ENCODE data around the gene MRPL23. TPM values are rescaled to one million over a fixed set of nuclear protein-coding genes. Genes with fewer than 3 reads are reported as not detected.

Gene MRPL23
- total and polyA plus RNA-seq, 9 of the 15 experiments (the other 6 are each of a cell fraction or from before 2014, with no cell fraction given), result 0.44 to 109 (median 37.4) TPM

DNA sequence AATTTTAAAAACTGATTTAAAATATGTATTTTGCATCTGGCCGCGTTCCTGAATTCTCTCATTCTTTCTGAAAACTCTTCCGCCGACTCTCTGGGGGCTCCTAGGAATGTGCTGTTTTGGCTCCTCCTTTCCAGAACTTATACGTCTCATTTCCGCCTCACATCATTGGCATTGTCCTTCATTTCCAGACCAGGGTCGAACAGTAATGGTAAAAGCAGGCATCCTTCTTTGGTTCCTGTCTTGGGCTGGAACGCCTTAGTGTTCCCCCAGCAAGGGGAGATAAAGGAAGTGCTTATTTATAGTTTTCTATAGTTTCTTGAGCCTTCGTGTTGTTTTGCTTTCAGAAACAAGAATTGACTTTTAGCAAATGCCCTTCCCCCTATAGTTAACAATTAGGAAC is 38.5 kb upstream of the MRPL23 start:
- no peak overlapping the region for H2AFZ ChIP-seq (ENCODE audit: low read depth, low read length)
- no peak overlapping the region for H3K9ac ChIP-seq (ENCODE audit: insufficient read depth in 1 of 2, low read depth in 2 of 2, low read length in 2 of 2)
- WGBS (ENCODE audit: insufficient coverage, low coverage, missing lambda C conversion rate), result 11% methylated on average over 9 of the region's 9 CpGs
- no peak overlapping the region for H3K27ac ChIP-seq (ENCODE audit: extremely low read depth, low read depth, low read length)
- TF ChIP-seq GATA2 (CRISPR knock-in tag; IDR thresholded peaks at IDR 0.05), result no peak
- TF ChIP-seq MYBL2 (IDR thresholded peaks at IDR 0.05; ENCODE audit: low read depth), result no peak
- no peak for TF ChIP-seq MYBL2 (CRISPR knock-in tag; IDR thresholded peaks at IDR 0.05; ENCODE audit: borderline replicate concordance)
- no peak for TF ChIP-seq MED1 (CRISPR knock-in tag; IDR thresholded peaks at IDR 0.05; ENCODE audit: borderline replicate concordance)
- no peak for TF ChIP-seq ZNF324 (CRISPR knock-in tag; IDR thresholded peaks at IDR 0.05)
- no peak for TF ChIP-seq ZNF445 (CRISPR knock-in tag; IDR thresholded peaks at IDR 0.05; ENCODE audit: low read depth)
- no peak for TF ChIP-seq GATAD2A (IDR thresholded peaks at IDR 0.05)
- TF ChIP-seq, protein P1, sequence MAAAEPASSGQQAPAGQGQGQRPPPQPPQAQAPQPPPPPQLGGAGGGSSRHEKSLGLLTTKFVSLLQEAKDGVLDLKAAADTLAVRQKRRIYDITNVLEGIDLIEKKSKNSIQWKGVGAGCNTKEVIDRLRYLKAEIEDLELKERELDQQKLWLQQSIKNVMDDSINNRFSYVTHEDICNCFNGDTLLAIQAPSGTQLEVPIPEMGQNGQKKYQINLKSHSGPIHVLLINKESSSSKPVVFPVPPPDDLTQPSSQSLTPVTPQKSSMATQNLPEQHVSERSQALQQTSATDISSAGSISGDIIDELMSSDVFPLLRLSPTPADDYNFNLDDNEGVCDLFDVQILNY (CRISPR knock-in tag; IDR thresholded peaks at IDR 0.05), result no peak
- TF ChIP-seq, protein P2, sequence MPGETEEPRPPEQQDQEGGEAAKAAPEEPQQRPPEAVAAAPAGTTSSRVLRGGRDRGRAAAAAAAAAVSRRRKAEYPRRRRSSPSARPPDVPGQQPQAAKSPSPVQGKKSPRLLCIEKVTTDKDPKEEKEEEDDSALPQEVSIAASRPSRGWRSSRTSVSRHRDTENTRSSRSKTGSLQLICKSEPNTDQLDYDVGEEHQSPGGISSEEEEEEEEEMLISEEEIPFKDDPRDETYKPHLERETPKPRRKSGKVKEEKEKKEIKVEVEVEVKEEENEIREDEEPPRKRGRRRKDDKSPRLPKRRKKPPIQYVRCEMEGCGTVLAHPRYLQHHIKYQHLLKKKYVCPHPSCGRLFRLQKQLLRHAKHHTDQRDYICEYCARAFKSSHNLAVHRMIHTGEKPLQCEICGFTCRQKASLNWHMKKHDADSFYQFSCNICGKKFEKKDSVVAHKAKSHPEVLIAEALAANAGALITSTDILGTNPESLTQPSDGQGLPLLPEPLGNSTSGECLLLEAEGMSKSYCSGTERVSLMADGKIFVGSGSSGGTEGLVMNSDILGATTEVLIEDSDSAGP (CRISPR knock-in tag; IDR thresholded peaks at IDR 0.05), result no peak
- TF ChIP-seq, protein P3, sequence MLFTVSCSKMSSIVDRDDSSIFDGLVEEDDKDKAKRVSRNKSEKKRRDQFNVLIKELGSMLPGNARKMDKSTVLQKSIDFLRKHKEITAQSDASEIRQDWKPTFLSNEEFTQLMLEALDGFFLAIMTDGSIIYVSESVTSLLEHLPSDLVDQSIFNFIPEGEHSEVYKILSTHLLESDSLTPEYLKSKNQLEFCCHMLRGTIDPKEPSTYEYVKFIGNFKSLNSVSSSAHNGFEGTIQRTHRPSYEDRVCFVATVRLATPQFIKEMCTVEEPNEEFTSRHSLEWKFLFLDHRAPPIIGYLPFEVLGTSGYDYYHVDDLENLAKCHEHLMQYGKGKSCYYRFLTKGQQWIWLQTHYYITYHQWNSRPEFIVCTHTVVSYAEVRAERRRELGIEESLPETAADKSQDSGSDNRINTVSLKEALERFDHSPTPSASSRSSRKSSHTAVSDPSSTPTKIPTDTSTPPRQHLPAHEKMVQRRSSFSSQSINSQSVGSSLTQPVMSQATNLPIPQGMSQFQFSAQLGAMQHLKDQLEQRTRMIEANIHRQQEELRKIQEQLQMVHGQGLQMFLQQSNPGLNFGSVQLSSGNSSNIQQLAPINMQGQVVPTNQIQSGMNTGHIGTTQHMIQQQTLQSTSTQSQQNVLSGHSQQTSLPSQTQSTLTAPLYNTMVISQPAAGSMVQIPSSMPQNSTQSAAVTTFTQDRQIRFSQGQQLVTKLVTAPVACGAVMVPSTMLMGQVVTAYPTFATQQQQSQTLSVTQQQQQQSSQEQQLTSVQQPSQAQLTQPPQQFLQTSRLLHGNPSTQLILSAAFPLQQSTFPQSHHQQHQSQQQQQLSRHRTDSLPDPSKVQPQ (CRISPR knock-in tag; IDR thresholded peaks at IDR 0.05; ENCODE audit: borderline replicate concordance), result no peak
- no peak for TF ChIP-seq KLF6 (CRISPR knock-in tag; IDR thresholded peaks at IDR 0.05; ENCODE audit: borderline replicate concordance)
- TF ChIP-seq ZNF668 (CRISPR knock-in tag; IDR thresholded peaks at IDR 0.05), result no peak
- TF ChIP-seq, protein P4, sequence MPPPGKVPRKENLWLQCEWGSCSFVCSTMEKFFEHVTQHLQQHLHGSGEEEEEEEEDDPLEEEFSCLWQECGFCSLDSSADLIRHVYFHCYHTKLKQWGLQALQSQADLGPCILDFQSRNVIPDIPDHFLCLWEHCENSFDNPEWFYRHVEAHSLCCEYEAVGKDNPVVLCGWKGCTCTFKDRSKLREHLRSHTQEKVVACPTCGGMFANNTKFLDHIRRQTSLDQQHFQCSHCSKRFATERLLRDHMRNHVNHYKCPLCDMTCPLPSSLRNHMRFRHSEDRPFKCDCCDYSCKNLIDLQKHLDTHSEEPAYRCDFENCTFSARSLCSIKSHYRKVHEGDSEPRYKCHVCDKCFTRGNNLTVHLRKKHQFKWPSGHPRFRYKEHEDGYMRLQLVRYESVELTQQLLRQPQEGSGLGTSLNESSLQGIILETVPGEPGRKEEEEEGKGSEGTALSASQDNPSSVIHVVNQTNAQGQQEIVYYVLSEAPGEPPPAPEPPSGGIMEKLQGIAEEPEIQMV (tag; conservative IDR thresholded peaks at IDR 0.05; ENCODE audit: low read depth), result no peak
- ATAC-seq (no peak), DNase-seq (ENCODE audit: extremely low read depth in 1 of 4, low spot score in 3 of 4) (no peak), FAIRE-seq (no peak)
- H3K79me2 ChIP-seq (ENCODE audit: control insufficient read depth, insufficient read depth, low read length), result no peaks in the 10 kb centered on the region
- intact Hi-C loops (cut with micrococcal nuclease) (no loop called here), in situ Hi-C loops (cut with MboI) (no loop called here)
- no peaks in the 10 kb centered on the region for H3K4me1 ChIP-seq (replicated peaks in 1 of 2; ENCODE audit: control insufficient read depth in 2 of 2, insufficient read depth in 2 of 2, low read length in 2 of 2)
- no peak overlapping the region for H3K4me2 ChIP-seq (ENCODE audit: insufficient read depth, low read length)
- no peaks in the 10 kb centered on the region for H3K9me3 ChIP-seq (replicated peaks; ENCODE audit: control insufficient read depth, insufficient read depth, low read depth, low read length)
- no peaks in the 10 kb centered on the region for H4K20me1 ChIP-seq (replicated peaks; ENCODE audit: control insufficient read depth, insufficient read depth, low read length)
- H3K9me1 ChIP-seq (ENCODE audit: control insufficient read depth, insufficient read depth, low read length), result no peaks in the 10 kb centered on the region
- BruUV-seq (replicated peaks), result no TSS peak
- peaks cover 48 to 64% of the 10 kb centered on the region in 2 experiments for H3K27me3 ChIP-seq (ENCODE audit: control insufficient read depth in 2 of 2, insufficient read depth in 2 of 2, low read length in 2 of 2)
- no peak overlapping the region for H3K4me3 ChIP-seq
- CTCF ChIA-PET (ENCODE audit: low intra/inter-chr PET ratio), result no interaction called here
- H3K36me3 ChIP-seq (ENCODE audit: control insufficient read depth, insufficient read depth, low read length), result no peaks in the 10 kb centered on the region
- POLR2A ChIA-PET, result interaction anchor here (1.0 kb wide), 1 partner anchor 11 kb away, joined by 4 read pairs; the partner anchor contains the start of gene TNNT3

Data from K562 (cell line).